ENCODE measurements around the gene PASK.

Gene PASK

DNA sequence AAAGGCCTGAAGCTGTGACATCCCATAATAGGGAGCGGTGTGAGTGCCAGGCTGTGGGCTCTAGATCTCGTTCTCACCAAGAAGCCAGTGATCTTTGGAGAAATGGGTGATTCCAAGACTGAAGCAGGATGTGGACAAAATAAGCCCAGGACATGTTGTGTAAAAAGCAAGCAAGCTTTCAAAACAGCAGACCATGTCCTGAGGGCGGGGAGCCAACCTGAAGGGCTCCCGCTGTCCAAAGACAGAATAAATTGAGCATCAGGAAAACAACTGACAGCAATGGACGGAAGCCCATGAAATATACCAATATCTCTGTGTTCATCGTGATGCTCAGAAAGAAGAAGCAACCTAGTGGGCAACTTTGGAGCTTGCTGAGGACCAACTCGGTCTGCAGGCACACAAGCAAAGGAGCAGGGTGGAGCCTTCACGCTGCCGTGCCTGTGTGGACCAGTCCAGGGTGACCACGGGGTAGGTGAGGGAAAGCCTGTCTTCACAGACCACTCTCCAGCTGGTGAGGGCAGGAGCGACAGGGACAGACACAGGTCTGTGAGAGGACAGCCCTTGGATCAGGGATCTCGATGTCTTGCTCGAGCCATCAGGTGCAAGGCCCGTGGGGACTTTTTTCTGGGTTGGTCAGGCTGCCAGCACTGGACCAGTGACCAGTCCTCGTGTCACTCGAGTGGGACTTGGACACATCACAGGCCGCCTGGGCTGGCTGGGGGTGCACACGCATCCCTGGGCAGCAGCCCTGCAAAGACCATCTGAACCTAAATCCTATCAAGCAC, 68.7 kb downstream of the PASK start:
- DNase-seq: peak; percentile 28

DNA sequence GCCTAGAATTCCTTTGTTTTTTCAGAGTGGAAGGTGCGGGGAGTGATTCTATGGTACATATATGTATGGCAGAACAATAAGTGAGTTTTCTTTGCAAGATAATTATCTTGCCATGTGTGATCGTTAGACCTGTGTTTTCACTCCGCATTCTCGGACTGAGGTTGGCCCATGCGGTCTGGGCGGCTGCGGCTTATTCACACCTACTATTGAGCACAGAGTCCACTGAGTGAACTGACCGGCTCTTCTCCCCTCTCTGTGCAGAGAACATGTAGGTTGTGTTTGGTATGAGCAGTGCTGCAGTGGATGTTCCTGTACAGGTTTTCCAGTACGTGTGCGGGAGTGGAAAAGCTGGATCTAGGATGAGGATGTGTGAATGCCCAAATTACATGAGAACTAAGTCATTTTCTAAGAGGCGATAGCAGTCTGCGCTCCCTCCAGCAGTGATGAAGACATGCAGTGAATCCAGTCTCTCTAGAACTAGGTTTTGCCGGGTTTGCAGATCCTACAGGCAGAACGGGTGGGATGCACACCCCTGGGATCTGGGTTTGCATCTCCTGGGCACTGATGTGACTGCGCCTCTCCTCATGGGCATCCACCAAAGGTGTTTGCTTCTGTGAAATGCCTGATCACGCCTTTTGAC, 74.3 kb downstream of the PASK start:
- DNase-seq: no peak

DNA sequence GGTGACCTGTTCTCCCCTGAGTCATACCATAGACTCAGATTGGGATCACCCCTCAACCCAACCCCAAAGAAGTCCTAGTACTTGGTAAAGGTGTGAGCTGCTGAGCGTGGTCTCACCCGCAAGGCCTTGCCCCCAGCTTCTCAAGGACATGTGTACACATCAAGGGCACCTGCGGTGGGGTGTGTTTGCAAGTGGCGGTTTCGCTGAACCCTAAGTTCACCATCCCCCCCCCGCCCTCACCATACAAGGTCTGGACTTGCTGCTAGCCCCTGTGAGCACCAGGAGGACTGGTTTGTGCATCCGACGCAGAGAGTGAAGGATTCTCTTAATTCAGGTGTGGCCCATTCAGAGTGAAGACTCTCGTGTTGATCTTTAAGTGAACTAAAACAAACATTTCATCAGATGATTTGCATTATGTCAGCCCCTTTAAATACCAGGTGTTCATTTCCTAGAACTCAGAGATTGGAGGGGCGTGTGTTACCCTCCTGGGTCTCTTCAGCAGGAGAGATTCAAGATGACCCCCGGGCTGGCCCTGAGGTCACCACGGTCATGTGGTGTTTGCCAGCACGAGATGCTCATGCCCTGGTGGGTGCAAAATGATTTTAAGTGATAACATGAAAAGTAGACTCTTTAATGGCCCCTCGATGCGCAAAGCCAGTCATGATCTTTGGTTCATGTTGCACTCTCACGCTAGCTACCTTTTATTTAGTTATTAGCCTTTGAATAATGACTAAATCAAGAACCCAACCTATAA, 75.0 kb downstream of the PASK start:
- peak; percentile 35 for DNase-seq

DNA sequence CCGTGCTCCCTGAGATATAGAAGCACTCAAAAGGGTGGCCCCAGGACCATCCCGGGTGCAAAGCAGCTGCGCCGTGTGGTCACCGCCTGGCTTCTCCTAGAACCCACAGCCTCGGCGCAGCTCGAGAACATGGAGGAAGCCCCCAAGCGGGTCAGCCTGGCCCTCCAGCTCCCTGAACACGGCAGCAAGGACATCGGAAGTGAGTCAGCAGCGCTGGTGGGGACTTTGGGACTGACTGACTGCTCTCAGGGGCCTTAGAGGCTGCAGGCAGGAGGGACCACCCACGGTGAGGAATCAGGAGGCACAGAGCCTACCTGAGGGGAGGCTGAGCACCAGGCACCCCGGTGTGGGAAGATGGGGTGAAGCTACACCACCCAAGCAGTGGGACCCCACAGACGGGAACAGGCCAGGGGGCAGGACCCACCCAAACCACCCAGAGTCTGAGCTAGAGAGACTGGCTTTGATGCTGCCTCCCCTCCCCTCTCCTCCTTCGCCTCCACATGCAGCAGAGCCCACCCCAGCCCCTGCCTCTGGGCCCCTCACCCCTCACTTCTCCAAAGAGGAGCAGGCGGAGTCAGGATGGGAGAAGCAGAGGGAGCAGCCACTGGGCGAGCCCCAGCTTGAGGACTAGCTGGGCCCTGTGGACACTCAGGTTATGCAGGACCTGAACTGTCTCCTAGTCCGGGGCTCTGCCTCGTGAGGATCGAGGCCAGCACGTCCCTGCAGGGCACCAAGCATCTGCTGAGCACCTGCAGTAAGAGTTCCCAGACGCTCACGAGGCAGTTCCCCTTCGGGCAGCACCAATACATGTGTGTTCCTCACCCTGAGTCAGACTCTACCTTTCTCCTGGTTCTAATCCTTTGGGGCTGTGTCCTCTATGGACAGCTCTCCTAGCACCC, 75.9 kb downstream of the PASK start:
- peak; percentile 37 for DNase-seq

DNA sequence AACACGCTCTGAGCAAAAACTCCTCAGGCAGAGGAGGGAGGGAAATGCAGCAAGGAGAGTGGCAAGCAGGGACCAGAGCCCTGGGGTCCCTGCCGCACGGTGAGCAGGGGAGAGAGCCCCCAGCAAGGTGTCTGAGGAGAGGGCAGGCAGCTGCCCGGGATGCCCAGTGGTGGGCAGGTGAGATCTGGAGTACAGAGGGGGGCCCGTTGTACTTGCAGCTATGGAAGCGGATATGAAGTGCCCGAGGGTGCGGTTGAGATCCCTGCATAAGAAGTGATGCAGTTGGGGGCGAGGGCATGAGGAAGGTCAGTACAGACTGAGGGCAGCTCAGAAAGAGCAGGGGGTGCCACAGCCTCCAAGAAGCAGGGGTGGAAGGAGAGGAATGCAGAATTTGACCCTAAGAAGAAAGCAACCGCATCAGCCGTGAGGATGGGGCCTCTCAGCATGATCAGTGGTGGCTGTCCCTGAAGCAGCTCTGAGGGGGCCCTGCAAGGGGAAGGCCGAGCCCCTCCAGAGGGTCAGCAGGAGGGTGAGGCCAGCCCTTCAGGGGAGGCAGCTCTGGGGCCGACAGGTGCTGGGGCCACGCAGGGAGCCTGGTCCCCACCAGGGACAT, 76.6 kb downstream of the PASK start:
- DNase-seq: no peak

DNA sequence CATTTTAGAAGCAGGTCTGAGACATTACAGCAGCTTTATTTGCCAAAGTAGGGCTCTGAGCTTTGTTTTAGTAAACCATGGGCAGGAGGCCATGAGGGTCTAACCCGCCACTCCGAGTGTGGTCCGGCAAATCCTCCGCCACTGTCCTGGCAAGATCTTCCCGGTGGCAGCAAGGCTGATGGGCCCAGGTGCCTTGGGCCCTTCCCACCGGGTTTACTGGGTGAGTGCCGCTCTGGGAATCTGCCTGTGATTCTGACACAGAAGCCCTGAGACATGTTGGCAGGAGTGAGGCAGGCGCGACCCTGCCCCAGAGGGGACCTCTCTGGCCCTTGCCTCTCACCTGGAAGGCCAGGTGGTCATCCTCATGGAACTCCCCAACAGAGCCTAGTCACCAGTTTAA, 77.1 kb downstream of the PASK start:
- peak; percentile 18 for DNase-seq

DNA sequence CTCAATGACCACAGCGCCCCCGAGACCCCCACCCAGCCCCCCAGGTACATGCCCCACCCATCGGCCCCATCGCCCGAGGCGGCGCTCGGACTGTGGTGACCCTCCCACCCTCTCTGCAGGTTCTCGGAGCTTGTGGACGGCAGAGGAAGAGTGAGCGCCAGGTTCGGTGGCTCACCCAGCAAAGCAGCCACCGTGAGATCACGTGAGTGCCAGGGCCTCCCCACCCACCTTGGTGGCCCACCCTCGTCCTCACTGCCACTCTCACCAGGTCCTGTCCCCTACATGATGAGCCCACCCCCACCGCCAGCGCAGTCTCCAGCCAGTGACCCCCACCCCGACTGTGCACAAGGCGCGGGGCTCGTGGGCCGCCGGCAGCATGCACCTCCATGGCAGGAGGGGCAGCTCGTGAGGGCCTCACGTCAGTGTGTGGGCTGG, 77.6 kb downstream of the PASK start:
- DNase-seq: no peak

DNA sequence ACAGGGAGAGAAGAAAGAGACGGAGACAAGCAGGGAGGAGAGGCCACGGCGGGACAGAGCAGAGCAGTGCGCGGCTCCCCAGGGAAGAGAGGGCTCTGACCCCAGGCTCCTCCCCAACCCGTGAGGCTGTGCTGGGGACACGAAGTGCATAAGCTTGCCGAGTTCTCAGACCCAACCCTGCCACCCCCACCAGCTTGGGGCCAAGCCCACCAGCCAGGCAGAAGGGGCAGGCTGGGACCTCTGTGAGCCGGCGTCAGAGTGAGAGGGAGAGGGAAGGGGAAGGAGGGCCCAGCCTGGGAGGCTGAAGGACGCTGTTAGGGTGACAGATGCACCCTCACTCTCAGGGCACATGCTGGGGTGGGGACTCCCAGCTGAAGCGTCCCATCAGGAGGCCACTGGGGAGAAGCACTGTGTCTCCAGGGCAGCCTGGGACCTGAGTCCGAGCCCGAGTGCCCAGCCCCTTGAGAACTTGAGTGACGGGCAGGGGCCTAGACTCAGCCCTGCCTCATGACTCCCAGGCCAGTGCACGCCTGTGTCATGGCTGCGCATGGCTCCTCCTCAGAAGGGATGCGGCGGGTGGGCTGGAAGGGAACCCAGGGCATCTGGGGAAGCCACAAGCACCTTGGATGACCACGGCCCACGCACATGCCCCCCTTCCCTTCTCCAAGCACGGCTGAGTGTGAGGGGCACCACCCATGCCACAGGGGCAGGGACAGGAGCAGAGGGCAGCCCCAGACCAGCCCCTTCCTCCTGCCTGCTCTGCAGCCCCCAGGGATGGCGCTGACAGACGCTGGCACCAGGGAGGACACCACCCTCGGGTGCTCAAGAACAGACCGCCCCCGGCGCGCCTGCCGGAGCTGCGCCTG, 78.2 kb downstream of the PASK start:
- DNase-seq: peak; percentile 38

DNA sequence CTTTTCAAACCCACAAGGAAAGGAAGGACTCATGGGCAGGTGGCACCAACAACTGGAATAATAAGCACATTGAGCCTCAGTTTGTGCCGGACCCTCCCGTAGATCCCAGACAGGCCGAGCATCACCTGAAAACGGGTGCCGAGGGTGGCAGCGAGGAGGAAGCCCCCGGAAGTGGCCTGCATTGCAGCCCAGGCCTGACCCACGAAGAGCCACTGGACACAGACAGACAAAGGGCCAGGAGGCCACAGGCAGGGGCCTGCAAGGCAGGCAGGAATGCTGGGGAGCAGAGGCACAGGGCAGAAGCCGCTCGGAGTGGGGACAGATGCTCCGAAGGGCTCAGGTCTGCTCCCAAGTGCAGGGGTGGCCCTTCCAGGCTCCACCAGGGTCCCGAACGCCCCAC, 78.9 kb downstream of the PASK start:
- DNase-seq: peak; percentile 29

DNA sequence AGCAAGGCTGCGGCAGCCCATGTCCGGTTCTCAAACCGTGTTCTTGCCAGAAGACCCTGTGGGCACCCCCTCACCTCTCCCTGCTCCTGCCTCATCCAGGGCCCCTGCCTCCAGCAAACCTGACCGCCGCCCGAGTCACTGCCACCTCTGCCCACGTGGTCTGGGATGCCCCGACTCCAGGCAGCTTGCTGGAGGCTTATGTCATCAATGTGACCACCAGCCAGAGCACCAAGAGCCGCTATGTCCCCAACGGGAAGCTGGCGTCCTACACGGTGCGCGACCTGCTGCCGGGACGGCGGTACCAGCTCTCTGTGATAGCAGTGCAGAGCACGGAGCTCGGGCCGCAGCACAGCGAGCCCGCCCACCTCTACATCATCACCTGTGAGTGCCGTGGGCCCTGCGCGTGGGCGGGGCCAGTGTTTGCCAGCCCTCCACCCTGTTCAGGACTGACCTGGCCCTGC, 79.4 kb downstream of the PASK start:
- DNase-seq: peak; percentile 15

DNA sequence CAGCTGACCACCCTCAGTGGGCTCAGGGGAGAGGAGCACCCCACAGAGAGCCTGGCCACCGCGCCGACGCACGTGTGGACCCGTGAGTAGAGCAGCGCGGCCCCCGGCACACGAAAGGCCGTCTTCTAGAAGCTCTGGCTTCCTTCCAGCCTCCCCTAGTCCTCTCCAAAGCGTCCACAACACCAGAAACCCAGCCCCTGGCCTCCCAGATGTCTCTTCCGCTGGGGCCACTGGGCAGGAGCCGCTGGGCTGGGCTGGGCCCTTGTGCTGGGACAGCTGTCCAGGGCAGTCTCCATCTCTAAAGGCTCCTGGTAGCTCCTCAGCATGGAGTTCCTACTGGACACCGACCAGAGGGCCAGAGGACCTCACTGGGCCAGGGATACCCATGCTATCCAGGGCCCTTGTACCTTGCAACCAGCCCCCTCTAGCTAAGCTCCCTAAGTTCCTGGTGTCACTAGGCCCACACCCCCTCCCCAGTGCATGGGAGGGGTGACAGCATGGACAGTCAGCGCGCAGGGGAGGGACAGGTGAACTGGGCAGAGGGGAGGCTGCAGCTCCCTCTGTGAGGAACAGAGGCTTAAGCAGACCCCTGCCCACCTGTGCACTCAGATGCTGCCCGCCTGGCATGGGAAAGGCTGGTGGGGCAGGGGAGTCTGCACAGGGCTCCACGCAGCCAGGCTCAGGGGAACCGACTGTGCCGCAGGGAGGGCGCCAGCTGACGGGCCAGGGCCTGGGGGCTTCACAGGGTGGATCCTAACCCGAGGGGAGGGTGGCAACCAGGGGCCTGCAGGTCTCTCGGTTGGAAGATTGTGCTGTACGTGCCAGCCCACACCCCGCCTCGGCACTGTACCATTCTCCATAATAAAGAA, 80.1 kb downstream of the PASK start:
- peak; percentile 40 for DNase-seq

DNA sequence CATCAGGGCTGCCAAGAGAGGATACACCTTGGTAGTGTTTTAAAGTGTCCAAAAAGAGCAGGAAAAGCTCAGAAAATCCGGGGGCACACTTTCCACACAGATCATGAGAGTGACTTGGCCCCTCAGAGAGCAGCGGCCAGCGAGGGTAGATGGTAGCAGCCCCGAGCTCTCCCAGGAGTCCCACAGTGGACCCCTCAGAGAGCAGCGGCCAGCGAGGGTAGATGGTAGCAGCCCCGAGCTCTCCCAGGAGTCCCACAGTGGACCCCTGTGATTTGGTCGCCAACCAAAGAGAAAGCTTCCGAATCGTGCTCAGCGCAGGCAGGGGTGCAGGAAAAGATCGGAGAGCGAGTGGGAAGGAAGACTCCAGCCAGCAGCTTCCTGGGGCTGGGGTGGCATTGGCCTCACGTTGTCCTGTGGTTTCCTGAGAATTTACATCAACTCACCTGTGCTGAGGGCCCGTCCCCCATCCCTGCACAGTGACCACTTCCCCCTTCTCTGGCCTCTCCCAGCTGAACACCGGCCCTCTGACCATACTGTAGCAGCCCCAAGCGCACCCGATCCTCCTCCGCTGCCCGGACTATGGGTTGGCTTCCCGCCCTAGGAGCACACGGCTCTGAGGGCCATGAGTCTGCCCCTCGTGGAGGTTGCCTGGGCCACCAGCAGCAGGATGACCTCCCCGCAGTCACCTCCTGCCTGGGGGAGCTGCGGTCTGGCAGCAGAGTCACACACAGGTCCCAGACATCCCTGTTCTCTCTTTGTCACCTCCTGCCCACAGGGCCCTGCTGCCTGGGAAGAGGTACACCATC, 80.9 kb downstream of the PASK start:
- no peak for DNase-seq

DNA sequence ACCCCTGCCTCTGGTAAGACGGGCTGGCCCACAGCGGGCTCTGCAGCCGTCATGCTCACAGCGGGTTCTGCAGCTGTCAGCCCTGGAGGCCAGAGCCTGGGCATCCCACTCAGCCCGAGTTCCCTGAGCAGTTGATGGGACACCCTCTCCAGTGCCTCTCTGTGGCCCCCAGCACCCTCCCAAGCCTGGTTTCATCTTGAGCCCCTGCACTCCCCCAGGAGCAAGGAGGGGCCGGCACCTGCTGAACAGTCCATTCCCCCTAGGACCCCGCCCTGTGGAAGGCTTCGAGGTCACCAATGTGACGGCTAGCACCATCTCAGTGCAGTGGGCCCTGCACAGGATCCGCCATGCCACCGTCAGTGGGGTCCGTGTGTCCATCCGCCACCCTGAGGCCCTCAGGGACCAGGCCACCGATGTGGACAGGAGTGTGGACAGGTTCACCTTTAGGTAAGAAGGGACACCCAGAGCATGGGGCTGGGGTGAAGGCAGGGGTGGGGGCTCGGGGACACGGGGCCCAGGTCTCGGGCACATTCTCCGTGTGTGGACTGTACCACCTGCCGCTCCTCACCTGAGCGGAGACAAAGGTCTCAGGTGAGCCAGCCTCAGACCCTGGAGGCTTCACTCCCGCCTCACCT, 81.7 kb downstream of the PASK start:
- DNase-seq: no peak

DNA sequence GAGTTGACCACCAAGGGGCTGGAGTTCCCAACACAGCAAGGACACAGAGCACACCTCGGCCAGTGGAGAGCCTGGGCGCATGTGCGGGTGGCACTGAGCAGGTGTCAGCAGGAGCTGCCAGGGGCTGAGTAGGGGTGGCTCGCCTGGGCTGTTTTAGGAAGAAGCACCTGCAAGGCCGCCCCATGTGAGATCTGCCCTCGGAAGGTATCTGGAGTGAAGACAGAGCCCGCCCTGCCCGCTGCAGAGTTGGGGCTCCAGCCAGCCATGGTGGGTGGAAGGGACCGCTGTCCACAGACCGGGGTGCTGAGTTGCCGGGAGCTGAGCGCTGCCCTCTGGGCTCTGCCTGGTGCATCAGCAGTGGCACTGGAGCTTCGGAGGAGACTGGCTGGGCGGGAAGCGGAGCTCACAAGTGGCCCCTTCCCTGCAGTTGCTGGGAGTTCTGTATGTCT, 82.4 kb downstream of the PASK start:
- DNase-seq: peak; percentile 10

DNA sequence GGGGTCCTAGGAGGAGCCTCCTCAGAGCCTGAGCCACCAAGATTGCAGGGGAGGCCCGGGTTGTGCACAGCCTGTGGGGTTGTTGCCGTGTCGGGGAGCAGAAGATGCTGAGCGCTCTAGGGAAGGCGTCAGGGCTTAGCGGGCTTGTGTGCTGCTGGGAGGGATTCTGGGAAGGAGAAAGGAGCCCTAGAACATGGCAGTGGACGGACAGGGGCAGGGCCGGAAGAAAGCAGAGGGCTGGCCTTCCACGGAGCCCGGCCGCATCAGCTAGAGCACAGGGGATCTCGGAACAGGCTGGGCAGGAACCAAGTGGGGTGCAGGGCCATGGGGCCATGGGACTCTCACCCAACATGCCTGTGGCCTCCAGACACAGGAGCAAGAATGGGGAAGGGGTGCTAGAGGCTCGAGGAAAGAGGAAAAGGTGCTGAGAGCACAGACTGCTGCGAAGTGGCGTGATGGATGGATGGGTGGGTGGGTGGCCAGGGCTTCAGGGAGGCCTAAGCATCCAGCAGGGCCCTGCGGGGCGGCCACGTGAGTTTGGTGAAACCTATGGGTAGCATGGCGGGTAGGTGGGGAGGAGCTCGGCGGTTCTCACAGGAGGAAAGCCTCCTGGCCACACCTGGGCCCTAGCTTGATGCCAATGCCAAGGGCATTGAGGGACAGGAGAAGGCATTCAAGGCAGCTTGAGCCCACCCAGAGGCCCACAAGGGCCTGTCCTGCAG, 82.9 kb downstream of the PASK start:
- DNase-seq: peak; percentile 30

DNA sequence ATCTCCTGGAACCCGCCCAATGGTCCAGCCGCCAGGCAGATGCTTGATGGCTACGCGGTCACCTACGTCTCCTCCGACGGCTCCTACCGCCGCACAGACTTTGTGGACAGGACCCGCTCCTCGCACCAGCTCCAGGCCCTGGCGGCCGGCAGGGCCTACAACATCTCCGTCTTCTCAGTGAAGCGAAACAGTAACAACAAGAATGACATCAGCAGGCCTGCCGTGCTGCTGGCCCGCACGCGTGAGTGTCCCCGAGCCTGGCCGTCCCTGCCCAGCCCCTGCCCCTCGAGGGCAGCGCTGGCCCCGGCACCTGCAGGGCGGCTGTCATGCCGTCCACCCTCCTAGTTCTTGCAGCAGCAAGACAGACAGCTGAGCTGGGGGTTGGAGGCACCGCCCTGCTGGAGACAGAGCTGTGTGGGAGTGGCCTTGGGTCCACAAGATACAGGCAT, 83.9 kb downstream of the PASK start:
- peak; percentile 31 for DNase-seq

DNA sequence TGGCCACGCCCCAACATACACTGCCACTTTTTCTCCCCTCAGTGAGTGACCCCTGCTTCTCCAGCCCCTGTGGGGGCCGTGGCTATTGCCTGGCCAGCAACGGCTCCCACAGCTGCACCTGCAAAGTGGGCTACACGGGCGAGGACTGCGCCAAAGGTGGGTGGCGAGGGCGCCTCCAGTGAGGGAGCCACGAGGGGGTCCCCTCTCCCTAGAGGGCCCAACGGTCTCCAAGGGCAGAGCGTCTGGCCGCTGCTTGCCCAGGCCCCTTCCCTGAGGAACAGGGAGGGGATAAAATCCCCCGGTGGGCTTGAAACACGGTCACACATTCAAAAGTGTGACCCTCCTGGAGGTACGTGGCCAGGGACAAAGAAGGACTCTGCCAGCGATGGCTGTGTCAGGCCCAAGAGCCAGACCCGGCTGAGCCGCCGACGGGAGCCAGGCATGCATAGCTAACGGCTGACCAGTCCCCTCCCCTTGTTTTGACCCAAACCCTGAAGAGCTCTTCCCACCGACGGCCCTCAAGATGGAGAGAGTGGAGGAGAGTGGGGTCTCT, 84.4 kb downstream of the PASK start:
- DNase-seq: peak; percentile 6
